ENCODE results near the gene YTHDF1. TPM values are rescaled to one million over a fixed set of nuclear protein-coding genes. Genes with fewer than 3 reads are reported as not detected.

Gene YTHDF1
- total RNA-seq, 4 donors from 2014 or later = 17.9 to 32.1 (median 29.7) TPM

DNA sequence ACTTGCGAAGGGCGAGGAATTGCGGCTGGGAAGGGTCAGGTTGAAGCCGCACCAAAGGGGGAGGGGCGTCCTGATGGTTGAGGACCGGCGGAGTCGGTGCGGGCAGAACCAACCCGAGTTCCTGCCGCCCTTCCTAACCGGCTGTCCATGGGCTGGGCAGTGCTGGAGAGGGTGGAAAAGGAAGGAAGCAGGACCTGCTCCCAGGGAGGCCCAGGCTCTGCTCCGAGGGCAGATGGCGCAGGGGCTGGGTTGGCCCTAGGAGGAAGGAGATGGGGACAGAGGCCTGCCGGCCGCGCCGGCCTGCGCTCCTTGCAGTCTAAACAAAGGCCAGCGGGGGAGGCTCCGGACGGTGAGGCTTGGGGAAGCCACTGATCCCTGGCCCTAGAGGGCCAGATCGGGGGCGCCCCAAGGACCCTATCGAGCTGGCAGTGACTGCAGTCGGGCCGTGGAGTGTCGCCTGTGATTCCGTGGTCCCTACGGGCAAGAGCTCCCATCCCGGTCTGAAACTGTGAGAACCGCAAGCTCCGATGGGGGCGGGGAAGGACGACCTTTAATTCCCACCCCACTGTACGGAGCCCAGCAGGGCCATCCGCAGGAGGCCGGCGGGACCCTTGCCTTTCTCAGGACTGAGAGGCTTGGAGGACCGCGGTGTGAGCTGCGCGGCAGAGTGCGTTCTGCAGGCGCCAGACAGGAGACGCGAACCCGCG, 39.4 kb downstream of the YTHDF1 start:
- TF ChIP-seq POLR2AphosphoS5 (IDR thresholded peaks at IDR 0.05) (no peak), POLR2A (IDR thresholded peaks at IDR 0.05; ENCODE audit: low read depth) (no peak), EP300 (IDR thresholded peaks at IDR 0.05) (no peak)
- TF ChIP-seq, protein P1, sequence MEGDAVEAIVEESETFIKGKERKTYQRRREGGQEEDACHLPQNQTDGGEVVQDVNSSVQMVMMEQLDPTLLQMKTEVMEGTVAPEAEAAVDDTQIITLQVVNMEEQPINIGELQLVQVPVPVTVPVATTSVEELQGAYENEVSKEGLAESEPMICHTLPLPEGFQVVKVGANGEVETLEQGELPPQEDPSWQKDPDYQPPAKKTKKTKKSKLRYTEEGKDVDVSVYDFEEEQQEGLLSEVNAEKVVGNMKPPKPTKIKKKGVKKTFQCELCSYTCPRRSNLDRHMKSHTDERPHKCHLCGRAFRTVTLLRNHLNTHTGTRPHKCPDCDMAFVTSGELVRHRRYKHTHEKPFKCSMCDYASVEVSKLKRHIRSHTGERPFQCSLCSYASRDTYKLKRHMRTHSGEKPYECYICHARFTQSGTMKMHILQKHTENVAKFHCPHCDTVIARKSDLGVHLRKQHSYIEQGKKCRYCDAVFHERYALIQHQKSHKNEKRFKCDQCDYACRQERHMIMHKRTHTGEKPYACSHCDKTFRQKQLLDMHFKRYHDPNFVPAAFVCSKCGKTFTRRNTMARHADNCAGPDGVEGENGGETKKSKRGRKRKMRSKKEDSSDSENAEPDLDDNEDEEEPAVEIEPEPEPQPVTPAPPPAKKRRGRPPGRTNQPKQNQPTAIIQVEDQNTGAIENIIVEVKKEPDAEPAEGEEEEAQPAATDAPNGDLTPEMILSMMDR (IDR thresholded peaks at IDR 0.05) = no peak
- Histone ChIP-seq H3K9me3 (no peaks in the 10 kb centered on the region), H3K27me3 (peaks cover 7 to 99% (median 75%) of the 10 kb centered on the region in 4 donors), H3K36me3 (no peaks in the 10 kb centered on the region), H3K4me1 (peaks cover 28 to 51% (median 48%) of the 10 kb centered on the region in 4 donors), H3K27ac (replicated peaks in 1 of 4) (no peak overlapping the region), H3K4me3 (no peak overlapping the region)
- WGBS = under 1% methylated on average over 17 of the region's 49 CpGs
- DNase-seq (ENCODE audit: extremely low spot score) = no peak
- intact Hi-C loops (cut with DNase I) = no loop called here

DNA sequence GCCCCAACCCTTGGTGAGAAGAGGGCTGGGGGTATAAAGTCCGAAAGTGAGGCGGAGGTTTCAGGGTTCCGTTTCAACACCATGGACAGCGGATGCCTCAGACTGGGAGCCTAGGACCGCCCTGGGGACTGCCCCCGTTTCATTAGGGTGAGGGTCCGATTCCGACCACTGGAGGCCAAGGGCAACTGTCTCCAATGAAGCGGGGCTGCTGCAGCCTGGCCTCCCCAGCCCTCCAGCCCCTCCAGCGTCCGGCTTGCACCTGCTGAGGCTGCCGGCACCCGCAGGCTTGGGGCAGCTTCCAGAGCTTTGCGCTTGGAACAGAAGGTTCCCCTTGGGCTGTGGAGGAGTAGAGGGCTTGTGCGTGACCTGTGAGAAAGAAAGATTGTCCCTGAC, 39.9 kb downstream of the YTHDF1 start:
- Histone ChIP-seq H3K4me3 (no peak overlapping the region), H3K4me1 (peaks cover 28 to 51% (median 48%) of the 10 kb centered on the region in 4 donors), H3K36me3 (no peaks in the 10 kb centered on the region), H3K9me3 (no peaks in the 10 kb centered on the region), H3K27ac (replicated peaks in 1 of 4) (no peak overlapping the region), H3K27me3 (peaks cover 7 to 99% (median 75%) of the 10 kb centered on the region in 4 donors)
- intact Hi-C loops (cut with DNase I) = no loop called here
- no peak for DNase-seq (ENCODE audit: extremely low spot score)
- 3% methylated on average over 15 of the region's 15 CpGs for WGBS
- TF ChIP-seq POLR2A (IDR thresholded peaks at IDR 0.05; ENCODE audit: low read depth) (no peak), EP300 (IDR thresholded peaks at IDR 0.05) (no peak), POLR2AphosphoS5 (IDR thresholded peaks at IDR 0.05) (no peak)
- TF ChIP-seq, protein P1 (IDR thresholded peaks at IDR 0.05) = no peak

DNA sequence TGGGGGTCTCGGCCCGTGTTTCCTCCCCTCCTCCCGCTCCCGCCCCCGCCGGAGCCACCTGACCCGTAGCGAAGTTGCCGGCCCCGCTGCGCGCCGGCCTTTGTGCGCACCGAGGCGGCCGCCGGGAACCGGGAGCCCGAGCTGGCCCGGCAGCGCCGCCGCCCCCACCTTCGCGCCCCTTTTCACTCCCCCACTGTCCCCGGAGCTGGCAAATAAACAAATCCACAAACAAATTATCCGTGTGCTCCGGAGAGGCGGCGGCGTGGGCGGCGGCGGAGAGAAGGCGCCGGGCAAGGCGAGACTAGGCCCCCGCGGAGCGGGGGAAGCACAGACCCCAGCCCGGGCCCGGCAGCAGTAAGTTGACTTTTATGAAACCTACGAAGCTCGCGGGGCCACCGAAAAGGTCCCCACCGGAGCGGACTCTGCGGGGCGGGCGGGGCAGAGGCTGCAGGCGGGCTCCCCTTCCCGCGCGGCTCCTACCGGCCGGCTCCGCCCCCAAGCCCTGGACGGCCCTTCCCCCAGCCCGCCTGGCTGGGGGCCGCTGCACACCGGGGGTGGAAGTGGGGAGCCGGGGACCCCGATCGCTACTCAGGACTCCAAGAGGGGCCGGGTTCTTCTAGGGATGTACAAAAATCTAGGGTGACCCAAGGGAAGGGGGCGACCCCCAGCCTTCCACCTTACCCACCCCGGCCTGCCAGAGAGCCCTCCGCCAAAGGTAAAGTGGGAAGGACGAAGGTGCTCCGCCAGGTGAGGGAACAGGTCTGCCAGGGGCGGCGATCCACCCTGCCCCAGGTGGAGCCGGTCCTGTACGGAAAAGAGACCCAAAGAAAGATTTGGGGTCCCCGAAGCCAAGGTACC, 40.7 kb downstream of the YTHDF1 start:
- TF ChIP-seq EP300 (IDR thresholded peaks at IDR 0.05) (no peak), POLR2A (IDR thresholded peaks at IDR 0.05; ENCODE audit: low read depth) (no peak), POLR2AphosphoS5 (IDR thresholded peaks at IDR 0.05) (no peak)
- TF ChIP-seq, protein P1 (IDR thresholded peaks at IDR 0.05) = no peak
- Histone ChIP-seq H3K4me1 (peaks cover 28 to 51% (median 48%) of the 10 kb centered on the region in 4 donors), H3K27ac (replicated peaks in 1 of 4) (no peak overlapping the region), H3K36me3 (no peaks in the 10 kb centered on the region), H3K9me3 (no peaks in the 10 kb centered on the region), H3K27me3 (peaks cover 7 to 92% (median 72%) of the 10 kb centered on the region in 4 donors), H3K4me3 (no peak overlapping the region)
- no peak for DNase-seq (ENCODE audit: extremely low spot score)
- 4% methylated on average over 20 of the region's 77 CpGs for WGBS
- intact Hi-C loops (cut with DNase I) = no loop called here

DNA sequence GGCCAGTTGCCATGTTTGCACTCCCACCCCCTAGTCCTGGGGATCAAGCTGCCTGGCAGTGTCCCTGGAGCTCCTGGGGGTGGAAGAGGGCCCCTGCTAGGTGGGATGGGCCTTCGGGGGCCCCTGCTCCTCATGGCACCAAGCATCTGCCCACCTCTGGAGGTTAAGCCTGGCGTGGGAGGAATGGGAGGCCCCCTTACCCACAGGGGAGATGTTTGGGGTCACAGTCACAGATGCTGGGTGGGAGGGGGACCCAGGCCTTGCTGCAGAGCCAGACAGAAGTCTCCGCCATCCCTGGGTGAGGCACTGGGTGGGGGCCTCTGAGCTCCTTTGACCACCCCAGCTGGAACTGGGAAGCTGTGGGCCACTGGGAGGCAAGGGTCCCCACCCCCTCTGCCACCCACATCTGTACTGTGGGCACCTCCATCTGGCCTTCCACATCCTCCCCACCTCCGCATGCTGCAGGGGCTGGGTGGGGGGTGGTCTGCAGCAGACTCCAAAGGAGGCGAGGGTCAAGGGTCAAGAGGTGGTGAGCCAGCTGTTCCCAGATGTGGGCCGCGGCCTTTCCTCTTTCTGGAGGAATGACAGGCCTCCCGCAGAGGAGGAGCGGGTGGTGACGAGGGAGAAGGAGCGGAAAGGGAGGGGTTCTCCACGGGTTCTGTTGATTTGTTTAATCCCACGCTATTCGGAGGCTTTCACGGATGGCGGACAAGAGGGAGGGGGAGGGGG, 41.5 kb downstream of the YTHDF1 start:
- H3K9me3 ChIP-seq = no peaks in the 10 kb centered on the region

More for the DNA sequence above, 41.5 kb downstream of the YTHDF1 start:
- Histone ChIP-seq H3K27ac (replicated peaks in 1 of 4) (no peak overlapping the region), H3K36me3 (no peaks in the 10 kb centered on the region), H3K4me1 (peaks cover 27 to 49% (median 43%) of the 10 kb centered on the region in 4 donors), H3K4me3 (no peak overlapping the region), H3K27me3 (peaks cover 5 to 90% (median 64%) of the 10 kb centered on the region in 4 donors)
- no peak for DNase-seq (ENCODE audit: extremely low spot score)
- 7% methylated on average over 11 of the region's 16 CpGs for WGBS
- TF ChIP-seq EP300 (IDR thresholded peaks at IDR 0.05) (no peak), POLR2A (IDR thresholded peaks at IDR 0.05; ENCODE audit: low read depth) (no peak), POLR2AphosphoS5 (IDR thresholded peaks at IDR 0.05) (no peak)
- TF ChIP-seq, protein P1 (IDR thresholded peaks at IDR 0.05) = no peak
- intact Hi-C loops (cut with DNase I) = no loop called here

All from esophagus muscularis mucosa (tissue), 4 donors.